K562 (cell line): Measurements from ENCODE around the gene OCSTAMP. TPM values are rescaled to one million over a fixed set of nuclear protein-coding genes. Genes with fewer than 3 reads are reported as not detected.

Experiments used
- ATAC-seq: fragments of 200-7000 bp; cut with Tn5 transposase; 3 replicates; pipeline ENCODE4 v1.9.1; 2020; ENCODE audit warnings: moderate library complexity
- BruUV-seq: library from RNA; stranded (reverse); fragments of 400-500 nt; replicated peaks from 2 replicates; lab custom pipeline; 2021; lab: Mats Ljungman, UMichigan
- CTCF ChIA-PET: fragments of 300-600 bp; formaldehyde crosslinking; extraction: SDS; loops from one replicate; lab custom pipeline; 2021; ENCODE audit warnings: low intra/inter-chr PET ratio; lab: Yijun Ruan, JAX
- POLR2A ChIA-PET: fragments of 300-600, 350-650 bp; sonication (Branson Sonifier 250); formaldehyde crosslinking; extraction: SDS; loops from one replicate; lab custom pipeline; 2021; ENCODE audit warnings: antibody characterized with exemption, inconsistent platforms; lab: Yijun Ruan, JAX
- DNase-seq, 4 experiments: peaks; one replicate each; pipeline versions ENCODE4 v3.0.0 to v3.0.0-alpha.2; 2011 to 2018; ENCODE audit warnings: low spot score in 3 of 4, mixed read lengths in 3 of 4; ENCODE audit errors: extremely low read depth in 1 of 4
- FAIRE-seq: peaks from 2 replicates; lab custom pipeline; 2011; peaks lifted over from hg19 to GRCh38; lab: Jason Lieb, UNC
- H2AFZ ChIP-seq: 2 replicates; pipeline ENCODE4 v1.6.0; 2011; ENCODE audit warnings: low read depth, low read length, control low read depth, inconsistent platforms
- H3K27ac ChIP-seq: fragments of 200-600 bp; 3 replicates; pipeline ENCODE4 v1.8.0; 2011; ENCODE audit warnings: low read depth, mild to moderate bottlenecking, control low read depth, inconsistent platforms, low read length, moderate library complexity, mixed read lengths; ENCODE audit errors: extremely low read depth
- H3K27me3 ChIP-seq, 2 experiments: fragments of 300-600 bp in 1 of 2; 2 replicates in 1 of 2; 3 replicates in 1 of 2; pipeline versions ENCODE4 v1.6.0 to v1.8.0; 2011; ENCODE audit warnings: inconsistent platforms in 2 of 2, low read length in 2 of 2, mild to moderate bottlenecking in 1 of 2, mixed read lengths in 1 of 2, moderate library complexity in 1 of 2; ENCODE audit not compliant: control insufficient read depth in 2 of 2, insufficient read depth in 2 of 2
- H3K36me3 ChIP-seq: fragments of 300-600 bp; 3 replicates; pipeline ENCODE4 v1.8.0; 2011; ENCODE audit warnings: mild to moderate bottlenecking, low read length, inconsistent platforms; ENCODE audit not compliant: control insufficient read depth, insufficient read depth
- H3K4me1 ChIP-seq, 2 experiments: fragments of 200-600 bp in 1 of 2; replicated peaks in 1 of 2; 2 replicates in 1 of 2; 3 replicates in 1 of 2; pipeline versions ENCODE4 v1.5.1 to v1.8.0; 2011; ENCODE audit warnings: inconsistent platforms in 2 of 2, low read length in 2 of 2, mild to moderate bottlenecking in 1 of 2, mixed read lengths in 1 of 2, moderate library complexity in 1 of 2; ENCODE audit not compliant: control insufficient read depth in 2 of 2, insufficient read depth in 2 of 2
- H3K4me2 ChIP-seq: 2 replicates; pipeline ENCODE4 v1.6.1; 2011; ENCODE audit warnings: low read length, control low read depth, inconsistent platforms, mixed read lengths; ENCODE audit not compliant: insufficient read depth
- H3K4me3 ChIP-seq: fragments of 200-600 bp; sonication (generic), shearing (Covaris generic); 2 replicates; pipeline ENCODE4 v1.5.1; 2016; ENCODE audit warnings: control low read depth, inconsistent platforms
- H3K79me2 ChIP-seq: fragments of 200-600 bp; 3 replicates; pipeline ENCODE4 v1.8.0; 2011; ENCODE audit warnings: low read length, inconsistent platforms; ENCODE audit not compliant: control insufficient read depth, insufficient read depth
- H3K9ac ChIP-seq, 2 experiments: 2 replicates each; pipeline versions ENCODE4 v1.6.0 to v1.6.1; 2011; ENCODE audit warnings: low read depth in 2 of 2, low read length in 2 of 2, control low read depth in 1 of 2, inconsistent platforms in 1 of 2, mild to moderate bottlenecking in 1 of 2, mixed read lengths in 1 of 2; ENCODE audit not compliant: insufficient read depth in 1 of 2
- H3K9me1 ChIP-seq: one replicate; pipeline ENCODE4 v1.6.0; 2011; ENCODE audit warnings: inconsistent platforms, mild to moderate bottlenecking, low read length, moderate library complexity; ENCODE audit not compliant: control insufficient read depth, insufficient read depth
- H3K9me3 ChIP-seq: replicated peaks from 2 replicates; pipeline ENCODE4 v1.5.1; 2011; ENCODE audit warnings: low read depth, low read length, inconsistent platforms; ENCODE audit not compliant: control insufficient read depth, insufficient read depth
- H4K20me1 ChIP-seq: replicated peaks from 2 replicates; pipeline ENCODE4 v1.6.1; 2011; ENCODE audit warnings: low read length, inconsistent platforms, mixed read lengths; ENCODE audit not compliant: control insufficient read depth, insufficient read depth
- CBFA2T2 ChIP-seq: fragments of 450-650 bp; conservative IDR thresholded peaks from 2 replicates; pipeline ENCODE4 v1.6.1; 2017; ENCODE audit warnings: mild to moderate bottlenecking
- CHD2 ChIP-seq: IDR thresholded peaks from 2 replicates; pipeline ENCODE4 v1.6.1; 2011; ENCODE audit warnings: low read depth, low read length
- EWSR1 ChIP-seq: fragments of 450-650 bp; IDR thresholded peaks from 2 replicates; pipeline ENCODE4 v1.6.1; 2018; ENCODE audit warnings: borderline replicate concordance, mild to moderate bottlenecking, low read depth, moderate library complexity; ENCODE audit not compliant: partially characterized antibody
- FOXJ2 ChIP-seq: fragments of 200-800 bp; sonication (Bioruptor generic); IDR thresholded peaks from 2 replicates; pipeline ENCODE4 v1.6.1; 2016; ENCODE audit warnings: missing genetic modification characterization, missing compliant biosample characterization
- GABPB1 ChIP-seq: sonication (generic); formaldehyde crosslinking; IDR thresholded peaks from 2 replicates; pipeline ENCODE4 v1.8.0; 2022; ENCODE audit warnings: mild to moderate bottlenecking, missing genetic modification reagents
- HDGF ChIP-seq: fragments of 450-650 bp; IDR thresholded peaks from 2 replicates; pipeline ENCODE4 v1.6.1; 2016
- MAZ ChIP-seq, 2 experiments: fragments of 450-650 bp in 1 of 2; sonication (generic) in 1 of 2; formaldehyde crosslinking; IDR thresholded peaks in 1 of 2; conservative IDR thresholded peaks in 1 of 2; 2 replicates each; pipeline versions ENCODE4 v1.4.0 to v1.5.0; 2020; ENCODE audit warnings: mild to moderate bottlenecking in 1 of 2, missing genetic modification reagents in 1 of 2
- ZNF24 ChIP-seq: fragments of 450-650 bp; IDR thresholded peaks from 2 replicates; pipeline ENCODE4 v1.6.1; 2016
- WGBS: fragments of 100-300 bp; shearing (Covaris generic); methylation state at CpG from one replicate; pipeline ENCODE4 v1.1.6; 2016; ENCODE audit warnings: low coverage, mixed read lengths; ENCODE audit not compliant: insufficient coverage; ENCODE audit errors: missing lambda C conversion rate; 5-methylcytosine and 5-hydroxymethylcytosine counted together
- in situ Hi-C: fragments of 300-500 bp; cut with MboI; formaldehyde crosslinking; loops from 4 replicates; pipeline ENCODE4 v1.15.0; 2018; ENCODE audit warnings: inconsistent platforms, mixed read lengths
- intact Hi-C: fragments of 100-400 bp; cut with micrococcal nuclease; formaldehyde crosslinking; loops from 2 replicates; pipeline ENCODE4 v1.14.2; 2022
- polyA plus RNA-seq, 8 experiments: library from polyadenylated mRNA; depleted of rRNA in 4 of 8; stranded (reverse) in 5 of 8; unstranded in 3 of 8; fragments of >200 nt; fragmentation: Nextera tagmentation in 2 of 8; fragmentation: Illumina TruSeq in 1 of 8; extraction: Ambion mirVana in 2 of 8; extraction: Trizol in 1 of 8; gene quantifications; 2 replicates each; pipeline versions ENCODE4 v1.2.1 to v1.2.3, GENCODE V29; 2011 to 2014; ENCODE audit warnings: inconsistent platforms in 1 of 8, missing spikeins in 1 of 8
- total RNA-seq, 7 experiments: library from RNA; depleted of rRNA in 6 of 7; stranded (reverse); fragments of >200 nt in 6 of 7; fragmentation: Illumina TruSeq in 2 of 7; extraction: Trizol in 2 of 7; gene quantifications; 2 replicates each; pipeline versions ENCODE4 v1.2.1 to v1.2.3, GENCODE V29; 2011 to 2021; ENCODE audit warnings: low replicate concordance in 1 of 7
- TF ChIP-seq, protein P1 (sequence below): fragments of 250-450 bp; sonication (Bioruptor Pico); IDR thresholded peaks from 2 replicates; pipeline ENCODE4 v1.4.0; 2020; ENCODE audit warnings: mild to moderate bottlenecking, moderate library complexity
- TF ChIP-seq, protein P2 (sequence below): IDR thresholded peaks from 3 replicates; pipeline ENCODE4 v1.6.1; 2011; ENCODE audit warnings: borderline replicate concordance, mild to moderate bottlenecking; ENCODE audit not compliant: insufficient read length, insufficient read depth
- TF ChIP-seq, protein P3 (sequence below): fragments of 250-450 bp; sonication (Bioruptor Pico); IDR thresholded peaks from 2 replicates; pipeline ENCODE4 v1.8.0; 2021; ENCODE audit warnings: borderline replicate concordance, mild to moderate bottlenecking, moderate library complexity; ENCODE audit not compliant: poor library complexity, severe bottlenecking

The OCSTAMP gene
- total and polyA plus RNA-seq, 9 of the 15 experiments (the other 6 are each of a cell fraction or from before 2014, with no cell fraction given), result not detected

DNA sequence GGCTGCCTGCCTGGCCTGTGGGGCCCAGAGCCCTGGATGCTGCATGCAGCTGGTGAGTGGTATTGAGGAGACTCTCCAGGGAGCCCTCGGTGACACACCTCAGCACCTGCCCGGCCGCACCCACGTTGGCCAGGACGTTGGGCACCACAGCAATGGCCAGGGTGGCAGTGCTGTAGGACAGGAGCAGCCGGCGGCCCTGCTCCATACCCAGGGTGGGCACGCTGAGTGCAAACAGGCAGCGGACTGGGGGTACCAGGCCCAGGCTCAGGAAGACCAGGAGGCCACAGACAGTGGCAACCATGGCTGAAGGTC, 4.7 kb downstream of the OCSTAMP start:
- Histone ChIP-seq H3K9ac (no peak overlapping the region), H2AFZ (no peak overlapping the region), H3K4me1 (peaks cover 0 to 15% of the 10 kb centered on the region in 2 experiments; a peak in 1 of 5 replicates), H3K9me3 (no peaks in the 10 kb centered on the region), H3K27ac (no peak overlapping the region), H3K79me2 (no peaks in the 10 kb centered on the region), H3K4me2 (no peak overlapping the region), H3K27me3 (peaks cover 12 to 52% of the 10 kb centered on the region in 2 experiments; a peak in 4 of 5 replicates), H3K4me3 (no peak overlapping the region), H4K20me1 (no peaks in the 10 kb centered on the region), H3K9me1 (no peaks in the 10 kb centered on the region), H3K36me3 (no peaks in the 10 kb centered on the region)
- CTCF ChIA-PET, result no interaction called here
- no peak for FAIRE-seq
- DNase-seq, result no peak
- POLR2A ChIA-PET, result no interaction called here
- intact Hi-C loops, result no loop called here
- BruUV-seq, result no TSS peak
- in situ Hi-C loops, result no loop called here
- WGBS, result 5% methylated on average over 9 of the region's 9 CpGs
- TF ChIP-seq MAZ (CRISPR knock-in tag; conservative IDR thresholded peaks at IDR 0.05 in 1 of 2, IDR thresholded peaks at IDR 0.05 in 1 of 2) (no peak), ZNF24 (no peak), GABPB1 (CRISPR knock-in tag) (no peak), CHD2 (no peak), FOXJ2 (tag) (no peak), EWSR1 (no peak), CBFA2T2 (no peak), HDGF (no peak)
- TF ChIP-seq, protein P1, sequence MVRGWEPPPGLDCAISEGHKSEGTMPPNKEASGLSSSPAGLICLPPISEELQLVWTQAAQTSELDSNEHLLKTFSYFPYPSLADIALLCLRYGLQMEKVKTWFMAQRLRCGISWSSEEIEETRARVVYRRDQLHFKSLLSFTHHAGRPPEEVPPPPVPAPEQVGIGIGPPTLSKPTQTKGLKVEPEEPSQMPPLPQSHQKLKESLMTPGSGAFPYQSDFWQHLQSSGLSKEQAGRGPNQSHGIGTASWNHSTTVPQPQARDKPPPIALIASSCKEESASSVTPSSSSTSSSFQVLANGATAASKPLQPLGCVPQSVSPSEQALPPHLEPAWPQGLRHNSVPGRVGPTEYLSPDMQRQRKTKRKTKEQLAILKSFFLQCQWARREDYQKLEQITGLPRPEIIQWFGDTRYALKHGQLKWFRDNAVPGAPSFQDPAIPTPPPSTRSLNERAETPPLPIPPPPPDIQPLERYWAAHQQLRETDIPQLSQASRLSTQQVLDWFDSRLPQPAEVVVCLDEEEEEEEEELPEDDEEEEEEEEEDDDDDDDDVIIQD (CRISPR knock-in tag), result no peak
- TF ChIP-seq, protein P2, sequence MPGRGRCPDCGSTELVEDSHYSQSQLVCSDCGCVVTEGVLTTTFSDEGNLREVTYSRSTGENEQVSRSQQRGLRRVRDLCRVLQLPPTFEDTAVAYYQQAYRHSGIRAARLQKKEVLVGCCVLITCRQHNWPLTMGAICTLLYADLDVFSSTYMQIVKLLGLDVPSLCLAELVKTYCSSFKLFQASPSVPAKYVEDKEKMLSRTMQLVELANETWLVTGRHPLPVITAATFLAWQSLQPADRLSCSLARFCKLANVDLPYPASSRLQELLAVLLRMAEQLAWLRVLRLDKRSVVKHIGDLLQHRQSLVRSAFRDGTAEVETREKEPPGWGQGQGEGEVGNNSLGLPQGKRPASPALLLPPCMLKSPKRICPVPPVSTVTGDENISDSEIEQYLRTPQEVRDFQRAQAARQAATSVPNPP, result no peak
- TF ChIP-seq, protein P3, sequence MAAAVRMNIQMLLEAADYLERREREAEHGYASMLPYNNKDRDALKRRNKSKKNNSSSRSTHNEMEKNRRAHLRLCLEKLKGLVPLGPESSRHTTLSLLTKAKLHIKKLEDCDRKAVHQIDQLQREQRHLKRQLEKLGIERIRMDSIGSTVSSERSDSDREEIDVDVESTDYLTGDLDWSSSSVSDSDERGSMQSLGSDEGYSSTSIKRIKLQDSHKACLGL, result no peak
- no peak for ATAC-seq
